ENCODE data around the gene CEP112. TPM values are rescaled to one million over a fixed set of nuclear protein-coding genes. Genes with fewer than 3 reads are reported as not detected.

CEP112 gene
- total and polyA plus RNA-seq, 2 donors (not counting 3 experiments of a cell fraction or from before 2014, with no cell fraction given), result 1.5 to 25.3 TPM

- intact Hi-C loops (cut with micrococcal nuclease), result no loop called here
- BruUV-seq (replicated peaks), result no TSS peak
Observed at GRCh38 chr17:65833214-65833613, 358.7 kb downstream of the CEP112 start.

DNA sequence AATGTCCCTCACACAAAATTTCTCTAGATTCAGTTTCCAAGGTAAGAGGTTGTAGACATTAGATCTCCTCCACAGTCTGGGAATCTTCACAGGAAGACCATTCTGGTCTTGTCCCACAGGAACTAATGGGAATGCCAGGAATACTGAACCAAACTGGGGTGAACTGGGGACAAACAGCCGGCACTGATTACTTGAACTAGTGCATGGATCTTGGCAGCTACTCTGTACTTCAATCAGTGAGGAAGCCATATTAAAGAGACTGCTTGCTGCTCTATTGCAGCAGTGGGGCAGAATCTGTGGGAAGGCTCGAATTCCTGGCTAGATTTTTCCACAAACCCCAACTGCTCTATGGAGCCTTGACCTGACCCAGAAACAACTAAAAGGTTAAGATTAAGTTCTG lies 361.6 kb downstream of the CEP112 start:
- no peak overlapping the region for H3K9ac ChIP-seq (replicated peaks; ENCODE audit: extremely low read depth, insufficient read depth, low read length)
- H3K4me1 ChIP-seq (ENCODE audit: control insufficient read depth, extremely low read depth, insufficient read depth, low read length), result peaks cover under 1% of the 10 kb centered on the region
- no peaks in the 10 kb centered on the region for H3K79me2 ChIP-seq (ENCODE audit: control insufficient read depth, insufficient read depth, low read length)
- H3K9me3 ChIP-seq (replicated peaks; ENCODE audit: control insufficient read depth, insufficient read depth, low read length), result no peaks in the 10 kb centered on the region
- H3K36me3 ChIP-seq (ENCODE audit: control insufficient read depth in 2 of 2, extremely low read depth in 1 of 2, insufficient read depth in 2 of 2, low read length in 2 of 2), result no peaks in the 10 kb centered on the region
- no peaks in the 10 kb centered on the region for H3K9me1 ChIP-seq (replicated peaks; ENCODE audit: control insufficient read depth, extremely low read depth, insufficient read depth, low read length)
- no peaks in the 10 kb centered on the region for H4K20me1 ChIP-seq (replicated peaks; ENCODE audit: control insufficient read depth, extremely low read depth, insufficient read depth, low read length)
- no peak for FAIRE-seq
- intact Hi-C loops (cut with micrococcal nuclease), result no loop called here
- POLR2A ChIA-PET, result no interaction called here
- H3K4me2 ChIP-seq (ENCODE audit: insufficient read depth, low read length), result no peak overlapping the region
- no peak overlapping the region for H3K4me3 ChIP-seq (replicated peaks in 1 of 3; ENCODE audit: insufficient read depth in 1 of 3, low read depth in 1 of 3, low read length in 3 of 3)
- DNase-seq (ENCODE audit: low read depth, low spot score), result no peak
- H2AFZ ChIP-seq (ENCODE audit: low read depth, low read length), result no peak overlapping the region
- no peaks in the 10 kb centered on the region for H3K27me3 ChIP-seq (ENCODE audit: control insufficient read depth in 2 of 2, insufficient read depth in 2 of 2, low read length in 2 of 2)
- dilution Hi-C loops (cut with MboI; ENCODE audit: extremely low pct_ligation_motif_present, low sequenced_read_pairs), result no loop called here
- CTCF ChIA-PET, result no interaction called here
- BruUV-seq (replicated peaks), result no TSS peak
- no peak for TF ChIP-seq FOS (IDR thresholded peaks at IDR 0.05; ENCODE audit: borderline replicate concordance, insufficient read depth, low read length)
- TF ChIP-seq POLR2AphosphoS5 (IDR thresholded peaks at IDR 0.05; ENCODE audit: insufficient read depth, low read depth, low read length), result no peak
- TF ChIP-seq EZH2 (IDR thresholded peaks at IDR 0.05; ENCODE audit: borderline replicate concordance, low read depth, low read length, severe bottlenecking), result no peak
- no peak for TF ChIP-seq POLR2A (IDR thresholded peaks at IDR 0.05; ENCODE audit: low read depth, low read length)
- TF ChIP-seq, protein P1, sequence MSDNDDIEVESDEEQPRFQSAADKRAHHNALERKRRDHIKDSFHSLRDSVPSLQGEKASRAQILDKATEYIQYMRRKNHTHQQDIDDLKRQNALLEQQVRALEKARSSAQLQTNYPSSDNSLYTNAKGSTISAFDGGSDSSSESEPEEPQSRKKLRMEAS (IDR thresholded peaks at IDR 0.05; ENCODE audit: insufficient read depth, insufficient read length), result no peak
- TF ChIP-seq MYC (IDR thresholded peaks at IDR 0.05; ENCODE audit: low read depth, low read length), result no peak
- TF ChIP-seq, protein P2, sequence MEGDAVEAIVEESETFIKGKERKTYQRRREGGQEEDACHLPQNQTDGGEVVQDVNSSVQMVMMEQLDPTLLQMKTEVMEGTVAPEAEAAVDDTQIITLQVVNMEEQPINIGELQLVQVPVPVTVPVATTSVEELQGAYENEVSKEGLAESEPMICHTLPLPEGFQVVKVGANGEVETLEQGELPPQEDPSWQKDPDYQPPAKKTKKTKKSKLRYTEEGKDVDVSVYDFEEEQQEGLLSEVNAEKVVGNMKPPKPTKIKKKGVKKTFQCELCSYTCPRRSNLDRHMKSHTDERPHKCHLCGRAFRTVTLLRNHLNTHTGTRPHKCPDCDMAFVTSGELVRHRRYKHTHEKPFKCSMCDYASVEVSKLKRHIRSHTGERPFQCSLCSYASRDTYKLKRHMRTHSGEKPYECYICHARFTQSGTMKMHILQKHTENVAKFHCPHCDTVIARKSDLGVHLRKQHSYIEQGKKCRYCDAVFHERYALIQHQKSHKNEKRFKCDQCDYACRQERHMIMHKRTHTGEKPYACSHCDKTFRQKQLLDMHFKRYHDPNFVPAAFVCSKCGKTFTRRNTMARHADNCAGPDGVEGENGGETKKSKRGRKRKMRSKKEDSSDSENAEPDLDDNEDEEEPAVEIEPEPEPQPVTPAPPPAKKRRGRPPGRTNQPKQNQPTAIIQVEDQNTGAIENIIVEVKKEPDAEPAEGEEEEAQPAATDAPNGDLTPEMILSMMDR (IDR thresholded peaks at IDR 0.05; ENCODE audit: extremely low read depth in 1 of 2, insufficient read depth in 1 of 2, low read depth in 1 of 2, low read length in 2 of 2), result no peak
- no peak for TF ChIP-seq GATA2 (IDR thresholded peaks at IDR 0.05; ENCODE audit: insufficient read depth, insufficient read length, low read depth, low read length)
- H3K27ac ChIP-seq (ENCODE audit: insufficient read depth, low read depth, low read length), result no peak overlapping the region

More at GRCh38 chr17:65833214-65833613, 358.7 kb downstream of the CEP112 start:
- Histone ChIP-seq H3K9me1 (replicated peaks; ENCODE audit: control insufficient read depth, extremely low read depth, insufficient read depth, low read length) (no peaks in the 10 kb centered on the region), H4K20me1 (replicated peaks; ENCODE audit: control insufficient read depth, extremely low read depth, insufficient read depth, low read length) (no peaks in the 10 kb centered on the region), H3K9me3 (replicated peaks; ENCODE audit: control insufficient read depth, insufficient read depth, low read length) (no peaks in the 10 kb centered on the region), H3K4me1 (ENCODE audit: control insufficient read depth, extremely low read depth, insufficient read depth, low read length) (no peaks in the 10 kb centered on the region), H3K36me3 (ENCODE audit: control insufficient read depth in 2 of 2, extremely low read depth in 1 of 2, insufficient read depth in 2 of 2, low read length in 2 of 2) (no peaks in the 10 kb centered on the region), H3K4me2 (ENCODE audit: insufficient read depth, low read length) (no peak overlapping the region), H3K9ac (replicated peaks; ENCODE audit: extremely low read depth, insufficient read depth, low read length) (no peak overlapping the region), H3K79me2 (ENCODE audit: control insufficient read depth, insufficient read depth, low read length) (no peaks in the 10 kb centered on the region), H2AFZ (ENCODE audit: low read depth, low read length) (no peak overlapping the region), H3K4me3 (replicated peaks in 1 of 3; ENCODE audit: insufficient read depth in 1 of 3, low read depth in 1 of 3, low read length in 3 of 3) (no peak overlapping the region), H3K27ac (ENCODE audit: insufficient read depth, low read depth, low read length) (no peak overlapping the region), H3K27me3 (ENCODE audit: control insufficient read depth in 2 of 2, insufficient read depth in 2 of 2, low read length in 2 of 2) (no peaks in the 10 kb centered on the region)
- DNase-seq (ENCODE audit: low read depth, low spot score) (no peak), FAIRE-seq (no peak)
- CTCF ChIA-PET, result no interaction called here
- POLR2A ChIA-PET, result no interaction called here
- TF ChIP-seq EZH2 (IDR thresholded peaks at IDR 0.05; ENCODE audit: borderline replicate concordance, low read depth, low read length, severe bottlenecking) (no peak), GATA2 (IDR thresholded peaks at IDR 0.05; ENCODE audit: insufficient read depth, insufficient read length, low read depth, low read length) (no peak), POLR2A (IDR thresholded peaks at IDR 0.05; ENCODE audit: low read depth, low read length) (no peak), FOS (IDR thresholded peaks at IDR 0.05; ENCODE audit: borderline replicate concordance, insufficient read depth, low read length) (no peak)
- TF ChIP-seq, protein P1 (IDR thresholded peaks at IDR 0.05; ENCODE audit: insufficient read depth, insufficient read length), result no peak
- TF ChIP-seq, protein P2 (IDR thresholded peaks at IDR 0.05; ENCODE audit: extremely low read depth in 1 of 2, insufficient read depth in 1 of 2, low read depth in 1 of 2, low read length in 2 of 2), result no peak
- dilution Hi-C loops (cut with MboI; ENCODE audit: extremely low pct_ligation_motif_present, low sequenced_read_pairs), result no loop called here

Measured in endothelial cell of umbilical vein (primary cell).